ENCODE results near the gene CACNB2.
"Not testable (repeated sequence)": the region's sequence is repeated elsewhere in the genome, so short reads cannot be mapped to it uniquely, and the experiment has no call there.

The CACNB2 gene

DNA sequence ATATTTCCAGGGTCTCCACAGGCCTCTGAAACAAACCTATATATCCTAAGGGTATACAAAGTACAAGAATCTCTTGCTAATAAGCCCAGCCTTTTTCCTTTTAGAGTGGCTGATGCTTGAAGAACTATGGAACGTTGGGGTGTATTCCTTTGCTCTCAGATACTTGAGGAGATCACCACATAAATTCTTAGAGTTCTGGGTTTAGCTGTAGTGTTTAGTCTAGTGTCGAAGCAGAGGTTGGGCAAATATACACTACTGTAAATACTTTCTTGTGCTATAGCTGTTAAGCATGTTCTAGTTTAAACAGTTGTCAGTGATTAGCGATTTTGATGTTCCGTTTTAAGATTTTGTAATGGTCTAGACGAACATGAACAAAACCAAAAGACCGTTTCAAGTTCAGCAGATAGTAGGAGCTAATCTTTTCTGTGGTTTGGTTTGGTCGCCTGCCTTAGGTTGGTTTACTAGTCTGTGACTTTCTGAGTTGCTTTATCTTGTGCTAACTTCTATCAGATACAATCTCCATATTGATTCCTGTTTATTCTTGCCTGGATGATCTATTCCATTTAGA is 281.6 kb downstream of the CACNB2 start:
- FAIRE-seq (no peak), DNase-seq (ENCODE audit: insufficient read length) (no peak)
- TF ChIP-seq POLR2A (IDR thresholded peaks at IDR 0.05; ENCODE audit: low read depth, low read length) (no peak), POLR2AphosphoS5 (IDR thresholded peaks at IDR 0.05; ENCODE audit: low read depth, low read length) (no peak), TAF1 (IDR thresholded peaks at IDR 0.05; ENCODE audit: borderline replicate concordance, low read depth, low read length) (no peak)

DNA sequence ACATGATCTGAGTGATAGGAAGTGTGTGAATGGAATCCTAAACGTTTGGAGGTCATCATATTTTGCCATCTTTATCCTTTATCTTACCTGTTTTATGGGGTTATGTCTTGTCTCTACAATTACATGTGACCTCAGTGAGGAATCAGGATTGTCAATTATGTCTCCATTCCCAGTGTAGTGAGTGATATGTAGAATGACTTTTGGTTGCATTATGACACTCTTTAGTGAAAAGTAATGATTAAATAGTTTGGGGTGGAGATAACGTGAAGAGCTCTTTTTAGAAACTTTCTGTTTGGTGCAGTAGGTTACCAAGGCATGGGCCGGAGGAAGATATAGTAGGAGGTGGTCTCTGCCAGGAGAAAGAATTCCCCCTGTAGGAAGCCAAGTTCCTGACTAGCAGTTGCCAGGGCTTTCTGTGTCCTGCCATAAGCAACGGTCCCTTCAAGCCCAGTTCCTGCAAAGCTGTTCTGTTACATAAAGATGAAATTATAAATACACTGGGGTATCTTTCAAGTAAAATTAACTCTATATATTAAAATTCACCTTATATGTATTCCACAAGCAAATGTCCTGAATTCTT is 282.9 kb downstream of the CACNB2 start:
- TF ChIP-seq TAF1 (IDR thresholded peaks at IDR 0.05; ENCODE audit: borderline replicate concordance, low read depth, low read length) (no peak), POLR2A (IDR thresholded peaks at IDR 0.05; ENCODE audit: low read depth, low read length) (no peak), POLR2AphosphoS5 (IDR thresholded peaks at IDR 0.05; ENCODE audit: low read depth, low read length) (no peak)

DNA sequence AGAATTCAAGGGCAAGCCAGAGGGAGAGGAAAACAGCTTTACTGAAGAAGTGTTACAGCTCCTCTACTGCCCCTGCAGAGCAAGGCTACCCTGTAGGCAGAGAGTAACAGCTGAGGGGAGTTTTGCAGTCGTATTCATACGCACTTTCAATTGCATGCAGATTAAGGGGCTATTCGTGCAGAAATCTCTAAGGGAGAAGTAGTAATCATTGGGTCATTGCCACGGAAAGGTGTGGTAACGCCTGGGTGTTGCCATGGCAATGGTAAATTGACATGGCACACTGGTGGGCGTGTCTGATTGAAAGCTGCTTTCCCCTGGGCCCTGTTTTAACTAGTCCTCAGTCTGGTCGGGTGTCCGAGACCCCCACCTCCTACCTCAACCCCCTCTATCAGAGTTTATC is 284.0 kb downstream of the CACNB2 start:
- no peak for TF ChIP-seq POLR2A (IDR thresholded peaks at IDR 0.05; ENCODE audit: low read depth, low read length)
- no peak for TF ChIP-seq TAF1 (IDR thresholded peaks at IDR 0.05; ENCODE audit: borderline replicate concordance, low read depth, low read length)
- no peak for TF ChIP-seq POLR2AphosphoS5 (IDR thresholded peaks at IDR 0.05; ENCODE audit: low read depth, low read length)
- DNase-seq (ENCODE audit: insufficient read length) (no peak), FAIRE-seq (no peak)

More for the DNA sequence above, 282.9 kb downstream of the CACNB2 start:
- FAIRE-seq (no peak), DNase-seq (ENCODE audit: insufficient read length) (no peak)

DNA sequence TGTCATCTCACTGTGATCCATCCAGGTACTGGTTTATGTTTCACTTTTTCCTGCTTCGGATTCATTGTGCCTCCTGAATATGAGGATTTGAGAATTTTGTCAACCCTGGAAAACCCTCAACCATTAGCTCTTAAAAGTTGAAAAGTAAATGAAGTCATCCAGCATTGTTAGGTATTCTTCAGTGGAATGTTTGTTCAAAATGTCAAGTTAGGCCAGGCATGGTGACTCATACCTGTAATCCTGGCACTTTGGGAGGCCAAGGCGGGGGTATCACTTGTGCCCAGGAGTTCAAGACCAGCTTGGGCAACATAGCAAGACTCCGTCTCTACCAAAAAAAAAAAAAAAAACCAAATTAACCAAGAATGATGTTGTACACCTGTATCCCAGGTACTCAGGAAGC is 289.1 kb downstream of the CACNB2 start:
- TF ChIP-seq POLR2A (IDR thresholded peaks at IDR 0.05; ENCODE audit: low read depth, low read length) (no peak), POLR2AphosphoS5 (IDR thresholded peaks at IDR 0.05; ENCODE audit: low read depth, low read length) (no peak), TAF1 (IDR thresholded peaks at IDR 0.05; ENCODE audit: borderline replicate concordance, low read depth, low read length) (no peak)
- no peak for FAIRE-seq
- no peak for DNase-seq (ENCODE audit: insufficient read length)

DNA sequence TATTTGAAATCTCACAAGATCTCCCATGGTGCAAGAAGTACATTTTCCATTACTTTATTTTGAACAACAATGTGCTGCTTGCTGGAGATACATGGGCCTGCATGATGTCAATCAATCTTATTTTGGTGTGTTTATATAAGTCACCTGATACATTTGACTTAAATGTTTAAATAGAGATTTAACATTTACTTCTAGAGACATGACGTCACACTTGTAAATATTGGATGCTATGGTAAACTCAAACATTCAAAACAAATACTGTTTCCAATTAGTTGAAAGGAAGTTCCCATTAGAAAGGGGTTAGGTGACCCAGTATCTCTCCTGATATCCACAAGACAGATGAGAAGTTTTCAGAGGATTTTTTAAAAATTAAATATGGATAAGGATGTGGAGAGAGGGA is 296.7 kb downstream of the CACNB2 start:
- DNase-seq (ENCODE audit: insufficient read length), result no peak
- TF ChIP-seq TAF1 (IDR thresholded peaks at IDR 0.05; ENCODE audit: borderline replicate concordance, low read depth, low read length), result no peak
- no peak for TF ChIP-seq POLR2AphosphoS5 (IDR thresholded peaks at IDR 0.05; ENCODE audit: low read depth, low read length)
- no peak for TF ChIP-seq POLR2A (IDR thresholded peaks at IDR 0.05; ENCODE audit: low read depth, low read length)
- FAIRE-seq, result no peak

DNA sequence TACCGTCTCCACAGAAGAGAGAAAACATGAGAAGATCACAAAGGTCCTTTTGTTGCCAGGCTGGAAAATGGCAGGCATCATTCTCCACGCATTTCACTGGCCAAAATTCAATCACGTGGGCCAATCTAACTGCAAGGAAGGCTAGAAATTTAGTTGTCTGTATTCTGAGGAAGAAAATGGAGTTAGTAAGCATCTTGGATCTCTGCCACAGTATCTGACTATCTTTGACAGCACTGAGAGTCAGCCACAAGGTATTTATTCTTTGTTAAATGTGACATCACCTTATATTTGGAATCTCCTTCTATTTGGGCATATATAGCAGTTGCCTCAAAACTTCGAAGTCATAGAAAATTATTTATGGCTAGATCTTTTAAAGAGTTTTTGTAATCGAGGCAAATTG is 297.3 kb downstream of the CACNB2 start:
- FAIRE-seq (no peak), DNase-seq (ENCODE audit: insufficient read length) (no peak)
- TF ChIP-seq POLR2A (IDR thresholded peaks at IDR 0.05; ENCODE audit: low read depth, low read length) (no peak), POLR2AphosphoS5 (IDR thresholded peaks at IDR 0.05; ENCODE audit: low read depth, low read length) (no peak), TAF1 (IDR thresholded peaks at IDR 0.05; ENCODE audit: borderline replicate concordance, low read depth, low read length) (no peak)

DNA sequence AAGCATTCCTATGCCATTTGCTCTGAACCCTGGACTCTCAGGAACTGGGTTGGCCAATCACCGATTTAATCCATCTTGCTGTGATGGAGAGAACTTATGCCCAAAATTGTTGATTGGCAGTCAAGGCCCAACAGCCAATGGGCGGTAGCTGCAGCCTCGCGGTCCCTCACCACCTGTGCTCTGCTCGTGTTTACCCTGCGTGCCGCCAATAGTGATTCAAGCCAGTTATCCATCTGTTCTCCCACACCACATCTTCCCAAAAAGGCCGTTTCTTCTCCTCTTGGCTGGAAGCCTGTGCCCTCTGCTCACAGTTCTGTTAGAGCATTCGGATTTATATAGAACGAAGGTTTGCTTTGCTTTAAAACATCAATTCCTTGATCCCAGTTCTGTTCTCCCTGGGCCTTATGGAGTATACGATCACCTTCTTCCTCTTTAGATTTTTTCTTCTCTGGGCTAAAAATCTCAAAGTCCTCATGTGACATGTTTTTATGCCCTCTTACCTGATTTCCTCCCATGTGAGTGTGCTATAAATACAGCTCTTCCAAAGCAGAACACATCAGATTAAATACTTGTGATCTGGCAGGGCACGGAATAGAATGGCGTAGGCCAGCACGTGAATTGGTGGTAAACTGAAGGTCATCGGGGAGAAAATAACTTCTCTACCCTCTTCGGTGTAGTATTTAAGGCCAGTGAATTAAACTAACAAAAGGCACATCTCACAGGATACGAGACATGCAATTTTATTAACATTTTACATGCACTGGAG is 298.3 kb downstream of the CACNB2 start:
- TF ChIP-seq POLR2A (IDR thresholded peaks at IDR 0.05; ENCODE audit: low read depth, low read length) (no peak), POLR2AphosphoS5 (IDR thresholded peaks at IDR 0.05; ENCODE audit: low read depth, low read length) (no peak), TAF1 (IDR thresholded peaks at IDR 0.05; ENCODE audit: borderline replicate concordance, low read depth, low read length) (no peak)

DNA sequence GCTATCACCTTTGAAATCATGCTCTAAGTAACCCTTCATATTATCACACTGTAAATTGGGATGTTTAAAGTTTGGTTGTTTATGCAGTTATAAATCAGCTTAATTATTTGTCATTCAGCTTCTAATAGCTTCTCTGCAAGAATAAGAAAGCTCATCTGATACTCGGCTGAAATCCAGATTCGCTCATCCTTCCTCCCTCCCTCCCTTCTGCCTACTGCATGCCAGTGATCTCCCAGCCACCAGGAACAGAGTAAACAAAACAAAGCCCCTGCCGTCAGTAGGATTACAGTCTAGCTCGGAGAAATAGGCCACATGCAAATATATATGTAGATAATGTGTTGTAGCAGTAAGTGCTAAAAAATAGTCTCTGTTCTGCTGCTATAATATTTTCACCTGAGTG is 299.4 kb downstream of the CACNB2 start:
- TF ChIP-seq TAF1 (IDR thresholded peaks at IDR 0.05; ENCODE audit: borderline replicate concordance, low read depth, low read length) (no peak), POLR2A (IDR thresholded peaks at IDR 0.05; ENCODE audit: low read depth, low read length) (no peak), POLR2AphosphoS5 (IDR thresholded peaks at IDR 0.05; ENCODE audit: low read depth, low read length) (no peak)
- FAIRE-seq, result no peak
- DNase-seq (ENCODE audit: insufficient read length), result no peak

More for the DNA sequence above, 298.3 kb downstream of the CACNB2 start:
- no peak for DNase-seq (ENCODE audit: insufficient read length)
- no peak for FAIRE-seq

DNA sequence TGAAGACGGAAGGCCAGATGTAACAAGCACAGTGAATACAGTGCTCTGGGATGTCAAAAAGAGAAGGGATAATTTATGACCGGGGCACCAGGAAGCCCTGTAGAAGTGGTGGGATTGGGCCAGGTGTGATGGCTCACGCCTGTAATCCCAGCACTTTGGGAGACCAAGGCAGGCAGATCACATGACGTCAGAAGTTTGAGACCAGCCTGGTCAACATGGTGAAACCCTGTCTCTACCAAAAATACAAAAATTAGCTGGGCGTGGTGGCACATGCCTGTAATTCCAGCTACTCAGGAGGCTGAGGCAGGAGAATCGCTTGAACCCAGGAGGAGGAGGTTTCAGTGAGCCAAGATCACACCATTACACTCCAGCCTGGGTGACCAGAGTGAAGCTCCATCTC is 305.4 kb downstream of the CACNB2 start:
- FAIRE-seq; DNase-seq (ENCODE audit: insufficient read length): not testable (repeated sequence)

DNA sequence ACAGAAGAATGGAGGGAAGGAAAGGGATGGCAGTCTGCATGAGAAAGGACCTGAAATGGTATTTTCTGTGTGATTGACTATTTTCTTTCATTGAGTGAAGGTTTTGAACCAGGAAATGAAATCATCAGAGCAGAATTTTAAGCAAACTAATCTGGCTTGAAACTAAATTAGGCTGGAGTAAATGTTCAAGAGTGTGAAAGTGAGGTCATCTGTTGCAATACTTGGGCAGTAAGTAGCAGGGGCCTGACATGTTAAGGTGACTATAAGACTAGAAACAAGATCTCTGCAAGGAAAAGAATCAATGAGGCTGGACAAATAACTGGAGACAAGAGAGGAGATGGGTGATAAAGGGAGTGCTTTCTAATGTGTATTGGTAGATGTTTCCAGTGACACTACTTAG is 306.0 kb downstream of the CACNB2 start:
- FAIRE-seq, result no peak
- no peak for TF ChIP-seq POLR2AphosphoS5 (IDR thresholded peaks at IDR 0.05; ENCODE audit: low read depth, low read length)
- no peak for TF ChIP-seq POLR2A (IDR thresholded peaks at IDR 0.05; ENCODE audit: low read depth, low read length)
- TF ChIP-seq TAF1 (IDR thresholded peaks at IDR 0.05; ENCODE audit: borderline replicate concordance, low read depth, low read length), result no peak
- no peak for DNase-seq (ENCODE audit: insufficient read length)

DNA sequence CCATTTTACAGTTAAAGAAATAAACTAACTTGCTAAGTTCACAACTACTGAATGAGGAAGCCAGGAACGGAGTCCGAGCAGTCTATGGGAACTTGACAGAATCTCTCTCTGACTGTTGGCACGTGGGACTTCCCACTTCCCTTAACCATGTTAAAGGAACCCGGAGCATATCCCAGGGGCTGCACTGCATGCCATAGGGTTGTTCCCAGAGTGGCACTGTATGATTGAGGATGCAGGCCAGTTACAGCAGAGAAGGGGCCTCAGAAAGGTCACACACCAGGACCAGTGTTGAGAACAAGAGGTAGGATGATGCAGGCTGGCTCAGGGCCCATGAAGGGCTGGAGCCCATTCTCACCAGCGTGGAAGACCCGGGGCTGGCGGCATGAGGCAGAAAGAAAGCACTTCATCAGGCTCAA is 309.4 kb downstream of the CACNB2 start:
- TF ChIP-seq TAF1 (IDR thresholded peaks at IDR 0.05; ENCODE audit: borderline replicate concordance, low read depth, low read length) (no peak), POLR2A (IDR thresholded peaks at IDR 0.05; ENCODE audit: low read depth, low read length) (no peak), POLR2AphosphoS5 (IDR thresholded peaks at IDR 0.05; ENCODE audit: low read depth, low read length) (no peak)
- no peak for FAIRE-seq
- DNase-seq (ENCODE audit: insufficient read length), result no peak

DNA sequence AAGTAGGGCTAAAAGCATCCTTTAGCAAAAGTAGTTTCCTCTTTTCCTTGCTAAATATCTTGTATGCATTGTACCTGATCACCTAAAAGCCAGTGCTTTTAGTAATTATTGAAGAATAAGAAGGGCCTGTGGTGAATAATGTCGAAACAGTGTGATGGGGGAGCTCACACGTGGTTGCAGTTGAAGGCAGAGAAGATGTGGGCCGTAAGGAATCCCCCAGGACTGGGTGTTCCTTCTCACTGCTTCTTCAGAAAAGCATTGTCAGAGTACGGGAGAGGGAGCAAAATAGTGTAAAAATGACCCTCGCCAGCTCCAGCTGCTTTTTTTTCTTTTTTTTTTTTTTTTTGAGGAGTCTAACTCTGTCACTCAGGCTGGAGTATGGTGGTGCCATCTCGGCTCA is 310.1 kb downstream of the CACNB2 start:
- FAIRE-seq (no peak), DNase-seq (ENCODE audit: insufficient read length) (no peak)
- TF ChIP-seq POLR2A (IDR thresholded peaks at IDR 0.05; ENCODE audit: low read depth, low read length) (no peak), TAF1 (IDR thresholded peaks at IDR 0.05; ENCODE audit: borderline replicate concordance, low read depth, low read length) (no peak), POLR2AphosphoS5 (IDR thresholded peaks at IDR 0.05; ENCODE audit: low read depth, low read length) (no peak)
